GM10266 (cell line): ENCODE results near the gene PROSER2.

Source experiments
- DNase-seq: peaks from one replicate; pipeline ENCODE4 v3.0.0; 2012; ENCODE audit errors: extremely low spot score
- TF ChIP-seq, protein P1 (sequence below): IDR thresholded peaks from 2 replicates; pipeline ENCODE4 v1.5.1; 2012; ENCODE audit warnings: mild to moderate bottlenecking, low read depth; ENCODE audit not compliant: control insufficient read depth, insufficient read depth; ENCODE audit errors: missing control alignments

PROSER2 gene

GRCh38 chr10:11783558-11783865 lies 39.6 kb upstream of the PROSER2 start:
- DNase-seq, result no peak
- TF ChIP-seq, protein P1, sequence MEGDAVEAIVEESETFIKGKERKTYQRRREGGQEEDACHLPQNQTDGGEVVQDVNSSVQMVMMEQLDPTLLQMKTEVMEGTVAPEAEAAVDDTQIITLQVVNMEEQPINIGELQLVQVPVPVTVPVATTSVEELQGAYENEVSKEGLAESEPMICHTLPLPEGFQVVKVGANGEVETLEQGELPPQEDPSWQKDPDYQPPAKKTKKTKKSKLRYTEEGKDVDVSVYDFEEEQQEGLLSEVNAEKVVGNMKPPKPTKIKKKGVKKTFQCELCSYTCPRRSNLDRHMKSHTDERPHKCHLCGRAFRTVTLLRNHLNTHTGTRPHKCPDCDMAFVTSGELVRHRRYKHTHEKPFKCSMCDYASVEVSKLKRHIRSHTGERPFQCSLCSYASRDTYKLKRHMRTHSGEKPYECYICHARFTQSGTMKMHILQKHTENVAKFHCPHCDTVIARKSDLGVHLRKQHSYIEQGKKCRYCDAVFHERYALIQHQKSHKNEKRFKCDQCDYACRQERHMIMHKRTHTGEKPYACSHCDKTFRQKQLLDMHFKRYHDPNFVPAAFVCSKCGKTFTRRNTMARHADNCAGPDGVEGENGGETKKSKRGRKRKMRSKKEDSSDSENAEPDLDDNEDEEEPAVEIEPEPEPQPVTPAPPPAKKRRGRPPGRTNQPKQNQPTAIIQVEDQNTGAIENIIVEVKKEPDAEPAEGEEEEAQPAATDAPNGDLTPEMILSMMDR, result no peak

GRCh38 chr10:11787374-11787773 lies 35.8 kb upstream of the PROSER2 start:
- DNase-seq, result no peak
- TF ChIP-seq, protein P1, result no peak

- TF ChIP-seq, protein P1, result no peak
- DNase-seq, result no peak
These were observed 35.3 kb upstream of the PROSER2 start for GRCh38 chr10:11787846-11788245.

DNA sequence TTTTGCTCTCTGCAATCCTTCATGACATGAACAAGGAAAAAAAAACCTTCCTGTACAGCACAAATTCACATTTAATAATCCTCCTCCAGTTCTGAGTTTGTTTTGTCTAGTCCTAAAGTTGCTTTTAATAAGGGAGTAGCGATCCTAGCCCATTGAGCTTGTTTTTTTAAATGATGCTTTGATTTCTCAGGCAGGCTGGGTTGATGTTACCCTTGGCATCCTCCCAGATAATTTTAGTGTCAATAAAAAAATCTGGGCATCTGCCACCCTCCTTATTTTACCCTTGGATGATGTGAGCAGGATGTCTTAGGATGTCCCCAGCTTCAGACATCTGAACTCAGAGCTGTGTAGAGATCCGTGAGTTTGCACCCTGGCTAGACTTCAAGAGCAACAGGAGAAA lies 33.9 kb upstream of the PROSER2 start:
- TF ChIP-seq, protein P1, result no peak
- DNase-seq, result no peak

GRCh38 chr10:11789956-11790355 lies 33.2 kb upstream of the PROSER2 start:
- no peak for DNase-seq
- TF ChIP-seq, protein P1, result no peak

- DNase-seq, result no peak
- TF ChIP-seq, protein P1, result no peak
These were observed 29.2 kb upstream of the PROSER2 start for GRCh38 chr10:11793762-11794479.

DNA sequence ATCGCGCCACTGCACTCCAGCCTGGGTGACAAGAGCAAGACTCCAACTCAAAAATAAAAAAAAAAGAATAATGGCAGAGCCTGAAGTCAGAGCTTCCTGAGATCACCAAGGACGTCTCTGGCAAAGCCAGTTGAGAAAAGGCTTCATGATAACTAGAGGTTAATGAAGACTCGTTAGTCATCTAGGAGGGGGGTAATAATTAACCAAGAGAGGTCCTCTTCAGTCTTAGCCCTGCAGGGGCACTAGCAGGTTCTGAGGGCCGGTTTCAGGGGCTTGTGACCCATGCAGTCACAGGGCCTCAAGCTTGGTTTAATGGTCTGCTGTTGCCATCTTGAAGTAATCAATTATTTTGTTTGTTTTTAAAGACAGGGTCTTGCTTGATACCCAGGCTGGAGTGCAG lies 28.6 kb upstream of the PROSER2 start:
- TF ChIP-seq, protein P1, result no peak
- DNase-seq, result no peak
